ENCODE data around the gene FCHO1.
A peak's percentile ranks its signal among the peaks of the same experiment; 100 is the strongest.

FCHO1 gene

DNA sequence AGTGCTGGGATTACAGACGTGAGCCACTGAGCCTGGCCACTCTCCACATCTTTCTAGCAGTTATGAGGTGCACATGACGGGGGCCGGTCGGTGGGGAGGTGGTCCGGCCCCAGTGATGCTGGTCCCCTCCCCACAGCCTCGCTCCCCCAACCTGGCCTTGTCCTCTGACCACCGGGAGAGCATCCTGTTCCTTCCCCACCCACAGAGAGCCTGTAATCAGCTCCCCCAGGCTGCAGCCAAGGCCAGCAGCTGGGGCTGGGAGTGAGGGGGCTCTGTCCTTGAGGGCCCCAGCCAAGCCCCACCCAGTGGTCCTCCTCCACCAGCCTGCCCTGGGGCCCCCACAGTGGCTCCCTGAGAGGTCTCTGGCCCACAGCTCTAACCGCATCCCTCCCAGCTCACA lies 73.1 kb downstream of the FCHO1 start:
- Histone ChIP-seq H3K36me3 (ENCODE audit: control insufficient read depth, insufficient read depth, low read length) (peaks cover 6% of the 10 kb centered on the region), H3K27me3 (replicated peaks; ENCODE audit: control insufficient read depth, insufficient read depth, low read length) (no peaks in the 10 kb centered on the region), H3K4me3 (replicated peaks; ENCODE audit: low read depth, low read length) (no peak overlapping the region)
- DNase-seq (ENCODE audit: extremely low read depth, insufficient read length) = no peak
- TF ChIP-seq, protein P1, sequence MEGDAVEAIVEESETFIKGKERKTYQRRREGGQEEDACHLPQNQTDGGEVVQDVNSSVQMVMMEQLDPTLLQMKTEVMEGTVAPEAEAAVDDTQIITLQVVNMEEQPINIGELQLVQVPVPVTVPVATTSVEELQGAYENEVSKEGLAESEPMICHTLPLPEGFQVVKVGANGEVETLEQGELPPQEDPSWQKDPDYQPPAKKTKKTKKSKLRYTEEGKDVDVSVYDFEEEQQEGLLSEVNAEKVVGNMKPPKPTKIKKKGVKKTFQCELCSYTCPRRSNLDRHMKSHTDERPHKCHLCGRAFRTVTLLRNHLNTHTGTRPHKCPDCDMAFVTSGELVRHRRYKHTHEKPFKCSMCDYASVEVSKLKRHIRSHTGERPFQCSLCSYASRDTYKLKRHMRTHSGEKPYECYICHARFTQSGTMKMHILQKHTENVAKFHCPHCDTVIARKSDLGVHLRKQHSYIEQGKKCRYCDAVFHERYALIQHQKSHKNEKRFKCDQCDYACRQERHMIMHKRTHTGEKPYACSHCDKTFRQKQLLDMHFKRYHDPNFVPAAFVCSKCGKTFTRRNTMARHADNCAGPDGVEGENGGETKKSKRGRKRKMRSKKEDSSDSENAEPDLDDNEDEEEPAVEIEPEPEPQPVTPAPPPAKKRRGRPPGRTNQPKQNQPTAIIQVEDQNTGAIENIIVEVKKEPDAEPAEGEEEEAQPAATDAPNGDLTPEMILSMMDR (IDR thresholded peaks at IDR 0.05; ENCODE audit: insufficient read depth, low read length, poor library complexity, severe bottlenecking) = no peak

DNA sequence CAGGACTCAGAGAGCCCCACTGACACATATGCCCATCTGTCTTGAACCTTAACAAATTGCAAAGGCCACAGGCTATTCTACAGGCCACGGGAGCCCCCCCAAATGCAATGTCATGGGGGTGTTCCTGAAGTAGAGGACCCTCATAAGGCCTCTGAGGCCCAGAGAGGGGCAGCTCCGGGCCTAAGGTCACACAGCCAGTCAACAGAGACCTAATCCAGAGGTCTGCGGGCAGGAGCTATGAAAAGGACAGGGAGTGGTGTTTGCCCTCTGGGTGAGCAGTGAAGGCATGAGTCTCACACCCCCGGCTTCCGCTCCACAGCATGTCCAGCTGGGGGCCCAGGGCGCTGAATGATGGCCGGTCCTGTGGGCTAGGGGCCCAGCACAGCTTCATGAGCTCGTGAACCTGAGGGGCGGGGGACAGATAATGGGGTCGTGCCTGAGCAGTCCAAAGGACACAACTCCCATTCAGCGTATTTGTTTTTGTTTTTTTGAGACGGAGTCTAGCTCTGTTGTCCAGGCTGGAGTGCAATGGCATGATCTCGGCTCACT lies 75.3 kb downstream of the FCHO1 start:
- TF ChIP-seq, protein P1 (IDR thresholded peaks at IDR 0.05; ENCODE audit: insufficient read depth, low read length, poor library complexity, severe bottlenecking) = no peak
- Histone ChIP-seq H3K36me3 (ENCODE audit: control insufficient read depth, insufficient read depth, low read length) (peaks cover 18% of the 10 kb centered on the region), H3K27me3 (replicated peaks; ENCODE audit: control insufficient read depth, insufficient read depth, low read length) (no peaks in the 10 kb centered on the region), H3K4me3 (replicated peaks; ENCODE audit: low read depth, low read length) (no peak overlapping the region)
- DNase-seq (ENCODE audit: extremely low read depth, insufficient read length) = no peak

DNA sequence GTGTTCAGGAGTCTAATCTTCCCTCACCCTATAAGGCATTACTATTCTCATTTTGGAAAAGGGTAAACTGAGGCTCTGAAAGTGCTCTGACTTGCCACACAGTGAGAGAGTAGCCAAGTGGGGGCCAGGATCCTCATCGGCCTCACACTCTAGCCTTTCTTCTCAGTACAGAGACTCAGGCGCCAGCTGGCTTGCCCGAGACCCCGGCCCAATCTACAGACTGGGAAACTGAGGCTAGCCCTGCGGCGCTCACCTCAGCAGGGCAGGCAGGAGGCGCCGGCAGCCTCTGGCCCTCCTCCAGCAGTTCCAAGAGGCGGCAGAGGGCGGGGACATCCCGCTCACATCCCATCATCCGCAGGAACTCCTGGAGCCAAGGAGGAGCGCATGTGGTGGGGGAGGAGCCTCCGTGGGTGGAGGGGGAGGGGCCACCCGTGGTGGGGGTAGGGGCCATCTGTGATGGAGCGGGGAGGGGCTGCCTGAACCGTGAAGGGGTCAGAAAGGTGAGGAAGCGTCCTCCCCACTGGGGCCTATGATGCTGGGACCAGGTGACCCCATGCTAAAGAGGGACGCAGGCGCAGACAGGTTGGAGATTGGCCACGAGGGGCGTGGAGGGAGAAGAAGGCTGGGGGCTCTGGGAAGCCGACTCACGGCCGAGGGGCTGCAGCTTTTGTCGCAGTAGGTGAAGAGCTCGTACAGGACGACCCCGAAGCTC lies 78.7 kb downstream of the FCHO1 start:
- DNase-seq (ENCODE audit: extremely low read depth, insufficient read length) = no peak
- H3K4me3 ChIP-seq (replicated peaks; ENCODE audit: low read depth, low read length) = no peak overlapping the region
- no peaks in the 10 kb centered on the region for H3K27me3 ChIP-seq (replicated peaks; ENCODE audit: control insufficient read depth, insufficient read depth, low read length)
- TF ChIP-seq, protein P1 (IDR thresholded peaks at IDR 0.05; ENCODE audit: insufficient read depth, low read length, poor library complexity, severe bottlenecking) = no peak
- H3K36me3 ChIP-seq (ENCODE audit: control insufficient read depth, insufficient read depth, low read length) = peaks cover 34% of the 10 kb centered on the region

DNA sequence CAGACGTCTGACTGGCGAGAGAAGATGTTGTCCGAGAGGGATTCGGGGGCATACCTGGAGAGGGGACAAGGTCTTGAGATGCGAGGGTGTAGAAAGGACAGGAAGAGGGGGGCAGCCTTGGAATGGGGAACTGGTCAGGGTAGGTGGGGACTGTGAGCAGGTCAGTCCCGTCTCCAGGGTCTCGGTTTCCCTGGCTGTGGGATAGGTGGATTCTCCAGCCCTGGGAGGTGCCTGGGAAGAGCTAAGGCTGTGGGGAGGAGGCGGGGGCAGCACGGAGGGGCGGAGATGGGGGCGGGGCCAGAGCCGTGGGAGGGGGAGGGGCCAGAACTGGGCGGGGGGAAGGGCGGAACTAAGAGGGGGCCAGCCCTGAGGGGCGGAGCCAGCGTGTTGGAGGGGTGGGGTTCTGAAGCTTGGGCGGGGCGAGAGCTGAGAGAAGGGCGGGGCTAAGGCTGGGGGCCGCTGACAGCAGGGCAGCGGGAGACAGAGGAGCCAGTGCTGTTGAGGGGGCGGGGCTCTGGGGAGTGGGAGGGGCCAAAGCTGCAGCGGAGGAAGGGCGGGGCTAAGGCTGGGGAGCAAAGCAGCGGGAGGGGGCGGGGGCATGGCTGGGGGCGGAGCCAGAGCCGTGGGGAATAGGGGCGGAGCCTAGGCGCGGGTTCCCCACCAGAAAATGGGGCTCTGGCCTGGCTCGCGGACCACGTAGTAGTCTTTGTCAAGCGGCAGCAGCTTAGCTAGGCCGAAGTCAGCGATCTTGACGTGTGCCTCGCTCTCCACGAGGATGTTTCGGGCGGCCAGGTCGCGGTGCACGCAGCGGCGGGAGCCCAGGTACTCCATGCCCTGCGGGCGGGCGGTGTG lies 79.5 kb downstream of the FCHO1 start:
- H3K27me3 ChIP-seq (replicated peaks; ENCODE audit: control insufficient read depth, insufficient read depth, low read length) = no peaks in the 10 kb centered on the region
- peak; percentile 59 for DNase-seq (ENCODE audit: extremely low read depth, insufficient read length)
- H3K4me3 ChIP-seq (replicated peaks; ENCODE audit: low read depth, low read length) = no peak overlapping the region
- peaks cover 34% of the 10 kb centered on the region for H3K36me3 ChIP-seq (ENCODE audit: control insufficient read depth, insufficient read depth, low read length)
- TF ChIP-seq, protein P1 (IDR thresholded peaks at IDR 0.05; ENCODE audit: insufficient read depth, low read length, poor library complexity, severe bottlenecking) = no peak

DNA sequence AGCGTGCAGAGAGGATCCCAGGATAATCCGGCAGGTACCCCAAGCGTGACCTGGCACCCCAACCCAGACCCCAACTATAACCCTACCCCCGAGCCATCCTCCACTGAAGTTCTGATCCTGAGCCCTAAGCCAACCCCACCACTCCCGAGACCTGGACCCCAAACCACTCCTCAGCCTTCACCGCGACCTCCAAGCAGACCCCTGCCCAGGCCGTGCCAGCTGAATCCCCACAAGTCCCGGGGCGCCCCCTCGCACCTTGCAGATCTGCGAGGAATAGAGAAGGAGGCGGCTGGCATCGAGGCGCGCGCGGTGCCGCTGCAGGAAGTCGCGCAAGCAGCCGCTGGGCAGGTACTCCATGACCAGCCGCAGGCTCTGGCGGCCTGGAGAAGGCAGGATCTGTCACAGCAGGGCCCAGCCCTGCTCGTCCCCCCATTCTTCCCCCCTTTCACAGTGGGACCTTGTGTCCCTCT lies 80.2 kb downstream of the FCHO1 start:
- Histone ChIP-seq H3K36me3 (ENCODE audit: control insufficient read depth, insufficient read depth, low read length) (peaks cover 38% of the 10 kb centered on the region), H3K27me3 (replicated peaks; ENCODE audit: control insufficient read depth, insufficient read depth, low read length) (no peaks in the 10 kb centered on the region), H3K4me3 (replicated peaks; ENCODE audit: low read depth, low read length) (no peak overlapping the region)
- no peak for DNase-seq (ENCODE audit: extremely low read depth, insufficient read length)
- TF ChIP-seq, protein P1 (IDR thresholded peaks at IDR 0.05; ENCODE audit: insufficient read depth, low read length, poor library complexity, severe bottlenecking) = no peak
